Liver (tissue), 9 donors: ENCODE measurements around the gene RAI1. TPM values are rescaled to one million over a fixed set of nuclear protein-coding genes. Genes with fewer than 3 reads are reported as not detected.
A peak's percentile ranks its signal among the peaks of the same experiment; 100 is the strongest.

Source experiments
- DNase-seq: peaks from one replicate; pipeline ENCODE4 v3.0.0-alpha.2; 2017; ENCODE audit warnings: low spot score
- H3K27ac ChIP-seq, 2 donors: one replicate each; pipeline ENCODE4 v1.7.0; 2013; ENCODE audit warnings: inconsistent platforms in 2 of 2, low read length in 2 of 2, control low read depth in 1 of 2, low read depth in 1 of 2, mild to moderate bottlenecking in 1 of 2
- H3K27me3 ChIP-seq, 4 donors: one replicate each; pipeline versions ENCODE4 v1.6.1 to v1.7.0; 2013; ENCODE audit warnings: low read length in 3 of 4, inconsistent platforms in 1 of 4, mild to moderate bottlenecking in 1 of 4, moderate library complexity in 1 of 4; ENCODE audit not compliant: control insufficient read depth in 4 of 4, insufficient read depth in 4 of 4
- H3K36me3 ChIP-seq, 4 donors: one replicate each; pipeline versions ENCODE4 v1.6.1 to v1.7.0; 2013; ENCODE audit warnings: low read length in 3 of 4, mild to moderate bottlenecking in 3 of 4, low read depth in 1 of 4, moderate library complexity in 1 of 4; ENCODE audit not compliant: control insufficient read depth in 4 of 4, insufficient read depth in 3 of 4
- H3K4me1 ChIP-seq, 4 donors: one replicate each; pipeline versions ENCODE4 v1.6.1 to v1.7.0; 2013; ENCODE audit warnings: low read length in 3 of 4, mild to moderate bottlenecking in 3 of 4, moderate library complexity in 1 of 4; ENCODE audit not compliant: control insufficient read depth in 4 of 4, insufficient read depth in 4 of 4
- H3K4me3 ChIP-seq, 3 donors: one replicate each; pipeline versions ENCODE4 v1.6.1 to v1.7.0; 2013; ENCODE audit warnings: low read length in 3 of 3, control low read depth in 1 of 3, low read depth in 1 of 3, mild to moderate bottlenecking in 1 of 3
- H3K9ac ChIP-seq, 2 donors: one replicate each; pipeline ENCODE4 v1.7.0; 2013; ENCODE audit warnings: low read length in 2 of 2, mild to moderate bottlenecking in 2 of 2, moderate library complexity in 2 of 2, control low read depth in 1 of 2, low read depth in 1 of 2
- H3K9me3 ChIP-seq, 4 donors: one replicate each; pipeline versions ENCODE4 v1.6.1 to v1.7.0; 2013; ENCODE audit warnings: low read length in 3 of 4; ENCODE audit not compliant: control insufficient read depth in 4 of 4
- ATF3 ChIP-seq: IDR thresholded peaks from 2 replicates; pipeline ENCODE4 v1.6.1; 2016; ENCODE audit warnings: antibody characterized with exemption
- EGR1 ChIP-seq, 2 donors: IDR thresholded peaks; 2 replicates each; pipeline ENCODE4 v1.6.1; 2016 to 2018; ENCODE audit warnings: antibody characterized with exemption in 2 of 2, low read depth in 2 of 2
- FOXA1 ChIP-seq: IDR thresholded peaks from 2 replicates; pipeline ENCODE4 v1.6.1; 2016; ENCODE audit warnings: antibody characterized with exemption
- FOXA2 ChIP-seq: IDR thresholded peaks from 2 replicates; pipeline ENCODE4 v1.6.1; 2016; ENCODE audit warnings: antibody characterized with exemption
- GABPA ChIP-seq, 2 donors: IDR thresholded peaks in 1 of 2; conservative IDR thresholded peaks in 1 of 2; 2 replicates each; pipeline ENCODE4 v1.6.1; 2016; ENCODE audit warnings: antibody characterized with exemption in 2 of 2, mild to moderate bottlenecking in 1 of 2, moderate library complexity in 1 of 2
- HNF4A ChIP-seq, 2 donors: conservative IDR thresholded peaks; 2 replicates each; pipeline ENCODE4 v1.6.1; 2016; ENCODE audit warnings: antibody characterized with exemption in 2 of 2, mild to moderate bottlenecking in 2 of 2
- HNF4G ChIP-seq: IDR thresholded peaks from 2 replicates; pipeline ENCODE4 v1.6.1; 2016; ENCODE audit warnings: antibody characterized with exemption
- JUND ChIP-seq, 2 donors: IDR thresholded peaks; 2 replicates each; pipeline ENCODE4 v1.6.1; 2016; ENCODE audit warnings: antibody characterized with exemption in 2 of 2
- MAX ChIP-seq: IDR thresholded peaks from 2 replicates; pipeline ENCODE4 v1.6.1; 2016; ENCODE audit warnings: antibody characterized with exemption
- NR2F2 ChIP-seq: IDR thresholded peaks from 2 replicates; pipeline ENCODE4 v1.6.1; 2016; ENCODE audit warnings: antibody characterized with exemption
- RAD21 ChIP-seq, 2 donors: IDR thresholded peaks; 2 replicates each; pipeline ENCODE4 v1.6.1; 2016; ENCODE audit warnings: antibody characterized with exemption in 2 of 2, mild to moderate bottlenecking in 2 of 2
- RXRA ChIP-seq, 2 donors: IDR thresholded peaks; 2 replicates each; pipeline ENCODE4 v1.6.1; 2017 to 2018; ENCODE audit warnings: antibody characterized with exemption in 2 of 2, mild to moderate bottlenecking in 1 of 2
- SP1 ChIP-seq: IDR thresholded peaks from 2 replicates; pipeline ENCODE4 v1.6.1; 2018; ENCODE audit warnings: antibody characterized with exemption, mild to moderate bottlenecking
- TAF1 ChIP-seq: conservative IDR thresholded peaks from 2 replicates; pipeline ENCODE4 v1.6.1; 2016; ENCODE audit warnings: antibody characterized with exemption, mild to moderate bottlenecking
- YY1 ChIP-seq: IDR thresholded peaks from 2 replicates; pipeline ENCODE4 v1.6.1; 2016; ENCODE audit warnings: antibody characterized with exemption, mild to moderate bottlenecking
- ZBTB33 ChIP-seq: IDR thresholded peaks from 2 replicates; pipeline ENCODE4 v1.6.1; 2016; ENCODE audit warnings: antibody characterized with exemption
- WGBS: extraction: QIAGEN DNeasy Blood & Tissue Kit; methylation state at CpG from one replicate; pipeline ENCODE4 v1.1.7; 2013; 5-methylcytosine and 5-hydroxymethylcytosine counted together
- polyA plus RNA-seq, 2 donors: library from polyadenylated mRNA; stranded (reverse) in 1 of 2; unstranded in 1 of 2; fragments of 200-250 nt in 1 of 2; fragments of >200 nt in 1 of 2; fragmentation: Nextera tagmentation in 1 of 2; extraction: Ambion mirVana in 1 of 2; gene quantifications; one replicate each; pipeline versions ENCODE4 v1.2.1 to v1.2.3, GENCODE V29; 2013 to 2015
- total RNA-seq, 2 donors: library from RNA; depleted of rRNA; stranded (reverse); fragments of >200 nt; gene quantifications; one replicate each; pipeline ENCODE4 v1.2.3, GENCODE V29; 2014
- TF ChIP-seq, protein P1 (sequence below): fragments of 150-350 bp; IDR thresholded peaks from 2 replicates; pipeline ENCODE4 v1.5.1; 2017; ENCODE audit warnings: improper control_type of control experiment, low read depth, low read length; ENCODE audit not compliant: missing input control
- donor health status: healthy.
- donor health status: healthy.
- donor health status: healthy.
- donor health status: healthy.
- donor health status: healthy.

Gene RAI1
- total and polyA plus RNA-seq, 4 donors, result 0.57 to 7.6 (median 5.3) TPM

- TF ChIP-seq, protein P1, sequence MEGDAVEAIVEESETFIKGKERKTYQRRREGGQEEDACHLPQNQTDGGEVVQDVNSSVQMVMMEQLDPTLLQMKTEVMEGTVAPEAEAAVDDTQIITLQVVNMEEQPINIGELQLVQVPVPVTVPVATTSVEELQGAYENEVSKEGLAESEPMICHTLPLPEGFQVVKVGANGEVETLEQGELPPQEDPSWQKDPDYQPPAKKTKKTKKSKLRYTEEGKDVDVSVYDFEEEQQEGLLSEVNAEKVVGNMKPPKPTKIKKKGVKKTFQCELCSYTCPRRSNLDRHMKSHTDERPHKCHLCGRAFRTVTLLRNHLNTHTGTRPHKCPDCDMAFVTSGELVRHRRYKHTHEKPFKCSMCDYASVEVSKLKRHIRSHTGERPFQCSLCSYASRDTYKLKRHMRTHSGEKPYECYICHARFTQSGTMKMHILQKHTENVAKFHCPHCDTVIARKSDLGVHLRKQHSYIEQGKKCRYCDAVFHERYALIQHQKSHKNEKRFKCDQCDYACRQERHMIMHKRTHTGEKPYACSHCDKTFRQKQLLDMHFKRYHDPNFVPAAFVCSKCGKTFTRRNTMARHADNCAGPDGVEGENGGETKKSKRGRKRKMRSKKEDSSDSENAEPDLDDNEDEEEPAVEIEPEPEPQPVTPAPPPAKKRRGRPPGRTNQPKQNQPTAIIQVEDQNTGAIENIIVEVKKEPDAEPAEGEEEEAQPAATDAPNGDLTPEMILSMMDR, result no peak
- TF ChIP-seq JUND (IDR thresholded peaks at IDR 0.05) (no peak), RAD21 (IDR thresholded peaks at IDR 0.05) (peak in 1 of 2 donors; percentile 55), GABPA (IDR thresholded peaks at IDR 0.05 in 1 of 2, conservative IDR thresholded peaks at IDR 0.05 in 1 of 2) (peak in 1 of 2 donors; percentile 87), TAF1 (no peak), FOXA1 (peak; percentile 10), HNF4G (no peak), NR2F2 (peak; percentile 21), MAX (peak; percentile 26)
These were observed 158.8 kb downstream of the RAI1 start (continued) for GRCh38 chr17:17839791-17840707.

- Histone ChIP-seq H3K27me3 (no peaks in the 10 kb centered on the region), H3K4me1 (peaks cover 17 to 46% (median 35%) of the 10 kb centered on the region in 4 donors), H3K4me3 (peak overlapping the region in 1 of 3 donors; percentile 18), H3K36me3 (no peaks in the 10 kb centered on the region), H3K9me3 (no peaks in the 10 kb centered on the region), H3K9ac (peak overlapping the region in 1 of 2 donors; percentile 1), H3K27ac (peak overlapping the region; percentile 97 to 100)
- WGBS, result 73% methylated on average over 7 of the region's 7 CpGs
- TF ChIP-seq YY1, result no peak
- no peak for TF ChIP-seq FOXA2
- TF ChIP-seq HNF4A (conservative IDR thresholded peaks at IDR 0.05), result no peak
- TF ChIP-seq ZBTB33, result no peak
- no peak for TF ChIP-seq FOXA1
- no peak for TF ChIP-seq ATF3
- no peak for TF ChIP-seq GABPA (IDR thresholded peaks at IDR 0.05 in 1 of 2, conservative IDR thresholded peaks at IDR 0.05 in 1 of 2)
- no peak for DNase-seq
These were observed 159.7 kb downstream of the RAI1 start for GRCh38 chr17:17840751-17841591.

GRCh38 chr17:17841601-17842025, 160.4 kb downstream of the RAI1 start:
- H3K4me1 ChIP-seq, result peaks cover 17 to 45% (median 35%) of the 10 kb centered on the region in 4 donors
- DNase-seq, result no peak

More at GRCh38 chr17:17841601-17842025, 160.4 kb downstream of the RAI1 start:
- Histone ChIP-seq H3K9me3 (no peaks in the 10 kb centered on the region), H3K27me3 (no peaks in the 10 kb centered on the region), H3K9ac (peak overlapping the region in 1 of 2 donors; percentile 8), H3K27ac (peak overlapping the region; percentile 97 to 100), H3K36me3 (no peaks in the 10 kb centered on the region), H3K4me3 (no peak overlapping the region)
- 98% methylated on average over 1 of the region's 1 CpG for WGBS
- no peak for TF ChIP-seq EGR1 (IDR thresholded peaks at IDR 0.05; ENCODE audit: low read depth in 2 of 2)
- TF ChIP-seq HNF4A (conservative IDR thresholded peaks at IDR 0.05), result peak in 1 of 2 donors; percentile 48
- no peak for TF ChIP-seq YY1
- peak in 1 of 2 donors; percentile 20 for TF ChIP-seq RAD21 (IDR thresholded peaks at IDR 0.05)
- no peak for TF ChIP-seq FOXA1
- no peak for TF ChIP-seq SP1
- TF ChIP-seq ATF3, result no peak
- TF ChIP-seq RXRA (IDR thresholded peaks at IDR 0.05), result peak in 1 of 2 donors; percentile 54
- TF ChIP-seq JUND (IDR thresholded peaks at IDR 0.05), result no peak
- TF ChIP-seq, protein P1, result no peak
- TF ChIP-seq TAF1, result no peak
- no peak for TF ChIP-seq NR2F2
